H1 (cell line): ENCODE data around the gene SGMS1. TPM values are rescaled to one million over a fixed set of nuclear protein-coding genes. Genes with fewer than 3 reads are reported as not detected.

Source experiments
- CTCF ChIA-PET: fragments of 300-600 bp; sonication (Branson Sonifier 250); formaldehyde crosslinking; loops from one replicate; lab custom pipeline; 2021; ENCODE audit not compliant: partially characterized antibody; lab: Charles Lee
- POLR2A ChIA-PET: fragments of 300-600 bp; sonication (Branson Sonifier 250); formaldehyde crosslinking; loops from one replicate; lab custom pipeline; 2021; ENCODE audit warnings: inconsistent platforms; ENCODE audit not compliant: partially characterized antibody; lab: Charles Lee
- DNase-seq, 2 experiments: peaks; one replicate each; pipeline versions ENCODE4 v3.0.0 to v3.0.0-alpha.2; 2010 to 2022; ENCODE audit warnings: low spot score in 2 of 2, low read depth in 1 of 2, mixed read lengths in 1 of 2
- FAIRE-seq: peaks from 2 replicates; lab custom pipeline; 2011; peaks lifted over from hg19 to GRCh38; lab: Jason Lieb, UNC
- H2AFZ ChIP-seq: 2 replicates; pipeline ENCODE4 v1.8.1; 2012; ENCODE audit warnings: low read length, inconsistent platforms
- H2AK5ac ChIP-seq: 2 replicates; pipeline ENCODE4 v1.6.1; 2013; ENCODE audit warnings: low read depth, low read length
- H2BK120ac ChIP-seq: replicated peaks from 2 replicates; pipeline ENCODE3; 2013; ENCODE audit warnings: low read depth, low read length, inconsistent platforms
- H2BK12ac ChIP-seq: 2 replicates; pipeline ENCODE4 v1.6.1; 2013; ENCODE audit warnings: low read depth, low read length
- H2BK15ac ChIP-seq: 2 replicates; pipeline ENCODE4 v1.6.1; 2013; ENCODE audit warnings: low read length
- H2BK20ac ChIP-seq: 2 replicates; pipeline ENCODE4 v1.6.1; 2013; ENCODE audit warnings: low read length
- H2BK5ac ChIP-seq: 2 replicates; pipeline ENCODE4 v1.6.1; 2013; ENCODE audit warnings: low read depth, low read length
- H3K14ac ChIP-seq: 2 replicates; pipeline ENCODE4 v1.6.1; 2013; ENCODE audit warnings: inconsistent platforms; ENCODE audit not compliant: insufficient read length
- H3K18ac ChIP-seq: 2 replicates; pipeline ENCODE4 v1.6.1; 2013; ENCODE audit warnings: low read length; ENCODE audit errors: extremely low read depth
- H3K23ac ChIP-seq: 2 replicates; pipeline ENCODE4 v1.6.1; 2013; ENCODE audit warnings: inconsistent platforms; ENCODE audit not compliant: insufficient read length
- H3K23me2 ChIP-seq: 2 replicates; pipeline ENCODE4 v1.6.1; 2013; ENCODE audit warnings: low read depth, low read length
- H3K27ac ChIP-seq: 2 replicates; pipeline ENCODE4 v1.6.1; 2011; ENCODE audit warnings: low read depth, low read length, inconsistent platforms
- H3K27me3 ChIP-seq, 4 experiments: replicated peaks in 1 of 4; 1 replicate in 1 of 4; 2 replicates in 3 of 4; pipeline versions ENCODE4 v1.6.1 to v1.8.1; 2011 to 2013; ENCODE audit warnings: low read length in 3 of 4, mild to moderate bottlenecking in 3 of 4, inconsistent platforms in 2 of 4, mixed read lengths in 2 of 4, moderate library complexity in 1 of 4; ENCODE audit not compliant: control insufficient read depth in 3 of 4, insufficient read depth in 3 of 4; ENCODE audit errors: extremely low read depth in 1 of 4
- H3K36me3 ChIP-seq, 4 experiments: 2 replicates each; pipeline versions ENCODE4 v1.6.1 to v1.8.1; 2011 to 2013; ENCODE audit warnings: mild to moderate bottlenecking in 4 of 4, low read length in 3 of 4, moderate library complexity in 2 of 4, control low read depth in 1 of 4, inconsistent platforms in 1 of 4; ENCODE audit not compliant: insufficient read depth in 4 of 4, control insufficient read depth in 2 of 4
- H3K4ac ChIP-seq: replicated peaks from 2 replicates; pipeline ENCODE3; 2013; ENCODE audit warnings: low read length, low read depth, mixed read lengths, inconsistent platforms; ENCODE audit not compliant: insufficient read length
- H3K4me1 ChIP-seq, 4 experiments: replicated peaks in 1 of 4; 1 replicate in 1 of 4; 2 replicates in 3 of 4; pipeline versions ENCODE4 v1.6.1 to v1.8.1; 2011 to 2013; ENCODE audit warnings: low read length in 3 of 4, inconsistent platforms in 2 of 4, mixed read lengths in 1 of 4; ENCODE audit not compliant: insufficient read depth in 4 of 4, control insufficient read depth in 3 of 4
- H3K4me2 ChIP-seq, 2 experiments: 2 replicates each; pipeline versions ENCODE4 v1.6.1 to v1.8.1; 2011 to 2013; ENCODE audit warnings: low read depth in 2 of 2, low read length in 2 of 2, control low read depth in 1 of 2, inconsistent platforms in 1 of 2, mild to moderate bottlenecking in 1 of 2; ENCODE audit not compliant: insufficient read depth in 1 of 2
- H3K4me3 ChIP-seq, 4 experiments: fragments of 200-600, 300-600 bp in 1 of 4; sonication (generic), shearing (Covaris generic), sonication (Bioruptor Twin) in 1 of 4; 2 replicates each; pipeline versions ENCODE4 v1.5.1 to v1.8.1; 2011 to 2016; ENCODE audit warnings: low read length in 4 of 4, low read depth in 3 of 4, control low read depth in 2 of 4, inconsistent platforms in 2 of 4, mild to moderate bottlenecking in 2 of 4, mixed read lengths in 1 of 4, moderate library complexity in 1 of 4; ENCODE audit not compliant: insufficient read depth in 2 of 4; ENCODE audit errors: extremely low read depth in 1 of 4
- H3K56ac ChIP-seq: replicated peaks from 2 replicates; pipeline ENCODE3; 2013; ENCODE audit warnings: low read depth, mild to moderate bottlenecking, mixed read lengths, low read length, inconsistent platforms; ENCODE audit not compliant: insufficient read length
- H3K79me1 ChIP-seq: 2 replicates; pipeline ENCODE4 v1.6.1; 2013; ENCODE audit warnings: low read depth, low read length, control low read depth
- H3K79me2 ChIP-seq, 2 experiments: 2 replicates each; pipeline versions ENCODE4 v1.6.1 to v1.8.1; 2012 to 2013; ENCODE audit warnings: low read length in 2 of 2, mild to moderate bottlenecking in 2 of 2, inconsistent platforms in 1 of 2; ENCODE audit not compliant: insufficient read depth in 2 of 2, control insufficient read depth in 1 of 2
- H3K9ac ChIP-seq, 4 experiments: replicated peaks in 1 of 4; 1 replicate in 1 of 4; 2 replicates in 3 of 4; pipeline versions ENCODE4 v1.6.1 to v1.8.1; 2011 to 2013; ENCODE audit warnings: low read depth in 3 of 4, low read length in 3 of 4, control low read depth in 2 of 4, mild to moderate bottlenecking in 2 of 4, moderate library complexity in 2 of 4, inconsistent platforms in 1 of 4; ENCODE audit errors: extremely low read depth in 1 of 4
- H3K9me3 ChIP-seq, 2 experiments: 2 replicates each; pipeline versions ENCODE4 v1.6.1 to v1.8.1; 2012 to 2013; ENCODE audit warnings: mild to moderate bottlenecking in 2 of 2, moderate library complexity in 2 of 2, control low read depth in 1 of 2, inconsistent platforms in 1 of 2, low read depth in 1 of 2, low read length in 1 of 2, mixed read lengths in 1 of 2; ENCODE audit not compliant: insufficient read depth in 2 of 2
- H4K20me1 ChIP-seq, 2 experiments: replicated peaks in 1 of 2; 2 replicates each; pipeline versions ENCODE3 to v1.8.1; 2011 to 2013; ENCODE audit warnings: inconsistent platforms in 2 of 2, low read length in 2 of 2, mild to moderate bottlenecking in 1 of 2; ENCODE audit not compliant: insufficient read depth in 2 of 2, control insufficient read depth in 1 of 2
- H4K5ac ChIP-seq: 2 replicates; pipeline ENCODE4 v1.6.1; 2013; ENCODE audit warnings: low read length, low read depth, mixed read lengths, inconsistent platforms; ENCODE audit not compliant: insufficient read length
- H4K8ac ChIP-seq: 2 replicates; pipeline ENCODE4 v1.8.0; 2013; ENCODE audit warnings: mild to moderate bottlenecking, moderate library complexity, low read length, inconsistent platforms; ENCODE audit not compliant: insufficient read depth; ENCODE audit errors: extremely low read depth
- H4K91ac ChIP-seq: replicated peaks from 2 replicates; pipeline ENCODE3; 2013; ENCODE audit warnings: low read length, mixed read lengths, inconsistent platforms; ENCODE audit not compliant: insufficient read length
- CTBP2 ChIP-seq: IDR thresholded peaks from 2 replicates; pipeline ENCODE4 v1.7.0; 2011; ENCODE audit warnings: borderline replicate concordance, mild to moderate bottlenecking, moderate library complexity, mixed read lengths, low read length; ENCODE audit not compliant: insufficient read depth, insufficient read length
- EZH2 ChIP-seq: fragments of 200-600 bp; sonication (generic); IDR thresholded peaks from 2 replicates; pipeline ENCODE4 v1.7.1; 2012; ENCODE audit warnings: low read depth, mild to moderate bottlenecking, moderate library complexity, low read length, inconsistent platforms; ENCODE audit not compliant: severe bottlenecking
- GTF2F1 ChIP-seq: IDR thresholded peaks from 2 replicates; pipeline ENCODE4 v1.6.1; 2012; ENCODE audit warnings: low read depth, low read length, improper control_type of control experiment, borderline replicate concordance
- KDM1A ChIP-seq: fragments of 200-600, 300-600 bp; sonication (generic); IDR thresholded peaks from 2 replicates; pipeline ENCODE4 v1.7.1; 2016; ENCODE audit warnings: mild to moderate bottlenecking, low read length, borderline replicate concordance
- PHF8 ChIP-seq: fragments of 200-600 bp; sonication (generic); conservative IDR thresholded peaks from 2 replicates; pipeline ENCODE4 v1.7.1; 2012; ENCODE audit warnings: low read depth, mild to moderate bottlenecking, inconsistent platforms, low read length, moderate library complexity
- POLR2A ChIP-seq, 2 experiments: IDR thresholded peaks; 1 replicate in 1 of 2; 2 replicates in 1 of 2; pipeline ENCODE4 v1.6.1; 2011; ENCODE audit warnings: low read depth in 2 of 2, low read length in 2 of 2, mild to moderate bottlenecking in 2 of 2; ENCODE audit errors: control extremely low read depth in 1 of 2
- RNF2 ChIP-seq: fragments of 200-900, 300-1000 bp; sonication (generic); IDR thresholded peaks from 2 replicates; pipeline ENCODE4 v1.7.1; 2016; ENCODE audit warnings: borderline replicate concordance, low read depth, mild to moderate bottlenecking, antibody characterized with exemption, low read length; ENCODE audit not compliant: poor library complexity, severe bottlenecking; ENCODE audit errors: missing control alignments
- RXRA ChIP-seq: IDR thresholded peaks from 2 replicates; pipeline ENCODE4 v1.6.1; 2011; ENCODE audit warnings: low read depth, mild to moderate bottlenecking, low read length, moderate library complexity; ENCODE audit not compliant: insufficient read depth
- TAF1 ChIP-seq: IDR thresholded peaks from 2 replicates; pipeline ENCODE4 v1.6.1; 2011; ENCODE audit warnings: mild to moderate bottlenecking, low read depth, low read length
- WGBS, 2 experiments: shearing (Covaris generic) in 1 of 2; methylation state at CpG; one replicate each; pipeline versions ENCODE4 v1.1.6 to v1.1.7; 2013 to 2015; ENCODE audit warnings: low lambda C conversion rate in 2 of 2, mixed read lengths in 2 of 2, inconsistent platforms in 1 of 2, low coverage in 1 of 2, missing lambda C conversion rate in 1 of 2; ENCODE audit not compliant: insufficient replicate concordance in 2 of 2, insufficient coverage in 1 of 2, insufficient read length in 1 of 2; ENCODE audit errors: extremely low coverage in 1 of 2, missing lambda C conversion rate in 1 of 2; 5-methylcytosine and 5-hydroxymethylcytosine counted together
- polyA plus RNA-seq, 7 experiments: library from polyadenylated mRNA; depleted of rRNA in 3 of 7; stranded (reverse) in 5 of 7; unstranded in 2 of 7; fragments of >200 nt in 5 of 7; fragments of 200-250 nt in 2 of 7; gene quantifications; 1 replicate in 5 of 7; 2 replicates in 1 of 7; 4 replicates in 1 of 7; pipeline versions ENCODE4 v1.2.1 to v1.2.3, GENCODE V29; 2011 to 2013; ENCODE audit warnings: missing spikeins in 2 of 7, mixed read lengths in 2 of 7
- total RNA-seq: library from RNA; stranded (reverse); fragmentation: NEBNext Ultra II Directional; extraction: Animal tissue kit (Norgen Biotek cat#: 25700); gene quantifications from 2 replicates; pipeline ENCODE4 v1.2.1, GENCODE V29; 2021

The SGMS1 gene
- total and polyA plus RNA-seq, 2 of the 8 experiments (the other 6 are each of a cell fraction or from before 2014, with no cell fraction given): 6.0 to 15.6 TPM

GRCh38 chr10:50574931-50575330 is 48.8 kb downstream of the SGMS1 start:
- H3K14ac ChIP-seq: no peak overlapping the region
- no peak overlapping the region for H3K4me2 ChIP-seq
- H3K27ac ChIP-seq: no peak overlapping the region
- no peak overlapping the region for H3K9ac ChIP-seq
- H3K27me3 ChIP-seq: no peaks in the 10 kb centered on the region
- no peak overlapping the region for H3K4me3 ChIP-seq
- H2BK5ac ChIP-seq: no peak overlapping the region
- H3K79me2 ChIP-seq: peaks cover 0 to 70% of the 10 kb centered on the region in 2 experiments; a peak in 2 of 4 replicates
- H3K23me2 ChIP-seq: no peaks in the 10 kb centered on the region
- no peak overlapping the region for H2AK5ac ChIP-seq
- no peak overlapping the region for H2AFZ ChIP-seq
- no peaks in the 10 kb centered on the region for H3K36me3 ChIP-seq
- H3K79me1 ChIP-seq: peaks cover 7% of the 10 kb centered on the region
- H2BK15ac ChIP-seq: no peak overlapping the region
- H4K91ac ChIP-seq: no peak overlapping the region
- no peaks in the 10 kb centered on the region for H3K9me3 ChIP-seq
- H3K4me1 ChIP-seq: peaks cover 4 to 10% (median 9%) of the 10 kb centered on the region in 4 experiments; a peak in 6 of 7 replicates
- H3K56ac ChIP-seq: no peak overlapping the region
- H3K23ac ChIP-seq: no peak overlapping the region
- no peak for FAIRE-seq
- no peak overlapping the region for H3K4ac ChIP-seq
- POLR2A ChIA-PET: no interaction called here
- no peak for DNase-seq
- no peak overlapping the region for H3K18ac ChIP-seq
- WGBS, 2 experiments: 89% methylated on average over 5 of the region's 5 CpGs; no CpG with 5 or more reads in 1 of the 2 experiments
- CTCF ChIA-PET: interaction anchor here (1.2 to 5.1 kb wide), 5 partner anchors 13 to 302 kb away, joined by 3 to 30 read pairs (median 4); no protein-coding TSS in a partner anchor
- H2BK12ac ChIP-seq: no peak overlapping the region
- TF ChIP-seq KDM1A (no peak), PHF8 (no peak), RNF2 (no peak), RXRA (no peak), EZH2 (no peak), POLR2A (IDR thresholded peaks at IDR 0.05; ENCODE audit: control extremely low read depth in 1 of 2, low read depth in 2 of 2, low read length in 2 of 2) (no peak), GTF2F1 (no peak), TAF1 (no peak), CTBP2 (no peak)
- TF ChIP-seq, all 59 proteins: peak for 0
- Histone ChIP-seq H4K5ac (no peak overlapping the region), H2BK120ac (no peak overlapping the region), H4K8ac (no peak overlapping the region), H4K20me1 (no peaks in the 10 kb centered on the region), H2BK20ac (no peak overlapping the region)
